ENCODE data around the gene PTPRN2. TPM values are rescaled to one million over a fixed set of nuclear protein-coding genes. Genes with fewer than 3 reads are reported as not detected.

PTPRN2 gene
- total and polyA plus RNA-seq, 9 of the 15 experiments (the other 6 are each of a cell fraction or from before 2014, with no cell fraction given) = not detected

GRCh38 chr7:158206341-158206740, 381.3 kb downstream of the PTPRN2 start:
- H3K36me3 ChIP-seq (ENCODE audit: control insufficient read depth, insufficient read depth, low read length) = no peaks in the 10 kb centered on the region
- H3K9ac ChIP-seq (ENCODE audit: insufficient read depth in 1 of 2, low read depth in 2 of 2, low read length in 2 of 2) = no peak overlapping the region
- H3K27me3 ChIP-seq (ENCODE audit: control insufficient read depth in 2 of 2, insufficient read depth in 2 of 2, low read length in 2 of 2) = peaks cover 2 to 18% of the 10 kb centered on the region in 2 experiments; a peak in 2 of 5 replicates
- in situ Hi-C loops (cut with MboI) = no loop called here
- no peaks in the 10 kb centered on the region for H3K9me3 ChIP-seq (replicated peaks; ENCODE audit: control insufficient read depth, insufficient read depth, low read depth, low read length)
- no peak overlapping the region for H3K4me3 ChIP-seq
- TF ChIP-seq ZFP91 (CRISPR knock-in tag; IDR thresholded peaks at IDR 0.05) (no peak), ETV5 (CRISPR knock-in tag; IDR thresholded peaks at IDR 0.05; ENCODE audit: low read depth) (no peak), E2F8 (IDR thresholded peaks at IDR 0.05; ENCODE audit: low read depth, partially characterized antibody) (no peak), ZNF764 (CRISPR knock-in tag; IDR thresholded peaks at IDR 0.05; ENCODE audit: low read depth) (no peak), ZBTB8A (IDR thresholded peaks at IDR 0.05; ENCODE audit: partially characterized antibody) (no peak), TSC22D4 (tag; IDR thresholded peaks at IDR 0.05) (no peak), EZH2 (IDR thresholded peaks at IDR 0.05; ENCODE audit: borderline replicate concordance, low read depth, low read length) (no peak), ZNF79 (CRISPR knock-in tag; IDR thresholded peaks at IDR 0.05; ENCODE audit: low read depth) (no peak), ELF1 (tag; IDR thresholded peaks at IDR 0.05) (no peak), CBFB (CRISPR knock-in tag; IDR thresholded peaks at IDR 0.05) (no peak), SPI1 (IDR thresholded peaks at IDR 0.05; ENCODE audit: borderline replicate concordance, low read depth, low read length) (no peak), SMARCB1 (IDR thresholded peaks at IDR 0.05; ENCODE audit: insufficient read length, low read depth) (no peak), ZNF696 (CRISPR knock-in tag; conservative IDR thresholded peaks at IDR 0.05) (no peak), LCOR (CRISPR knock-in tag; IDR thresholded peaks at IDR 0.05) (no peak), CHD2 (IDR thresholded peaks at IDR 0.05; ENCODE audit: low read depth, low read length) (no peak), CREB3L1 (IDR thresholded peaks at IDR 0.05; ENCODE audit: borderline replicate concordance, low read depth) (no peak), HNRNPL (IDR thresholded peaks at IDR 0.05; ENCODE audit: low read depth, low read length) (no peak), SIN3A (IDR thresholded peaks at IDR 0.05; ENCODE audit: borderline replicate concordance in 2 of 2, control insufficient read depth in 1 of 2, low read depth in 2 of 2, low read length in 2 of 2) (no peak)
- no peaks in the 10 kb centered on the region for H3K79me2 ChIP-seq (ENCODE audit: control insufficient read depth, insufficient read depth, low read length)
- H4K20me1 ChIP-seq (replicated peaks; ENCODE audit: control insufficient read depth, insufficient read depth, low read length) = no peaks in the 10 kb centered on the region
- BruUV-seq (replicated peaks) = no TSS peak
- no peak overlapping the region for H3K27ac ChIP-seq (ENCODE audit: extremely low read depth, low read depth, low read length)
- POLR2A ChIA-PET = no interaction called here
- CTCF ChIA-PET (ENCODE audit: low intra/inter-chr PET ratio) = no interaction called here
- intact Hi-C loops (cut with micrococcal nuclease) = no loop called here
- 6% methylated on average over 6 of the region's 6 CpGs for WGBS (ENCODE audit: insufficient coverage, low coverage, missing lambda C conversion rate)
- ATAC-seq (no peak), FAIRE-seq (no peak), DNase-seq (ENCODE audit: extremely low read depth in 1 of 4, low spot score in 3 of 4) (no peak)
- H3K4me2 ChIP-seq (ENCODE audit: insufficient read depth, low read length) = no peak overlapping the region
- peaks cover 0 to 5% of the 10 kb centered on the region in 2 experiments; a peak in 1 of 5 replicates for H3K4me1 ChIP-seq (replicated peaks in 1 of 2; ENCODE audit: control insufficient read depth in 2 of 2, insufficient read depth in 2 of 2, low read length in 2 of 2)
- no peak overlapping the region for H2AFZ ChIP-seq (ENCODE audit: low read depth, low read length)
- no peaks in the 10 kb centered on the region for H3K9me1 ChIP-seq (ENCODE audit: control insufficient read depth, insufficient read depth, low read length)
